ENCODE measurements around the gene GIPC1. TPM values are rescaled to one million over a fixed set of nuclear protein-coding genes. Genes with fewer than 3 reads are reported as not detected.

Gene GIPC1
- total RNA-seq, 1 donor from 2014 or later, result 191 TPM

DNA sequence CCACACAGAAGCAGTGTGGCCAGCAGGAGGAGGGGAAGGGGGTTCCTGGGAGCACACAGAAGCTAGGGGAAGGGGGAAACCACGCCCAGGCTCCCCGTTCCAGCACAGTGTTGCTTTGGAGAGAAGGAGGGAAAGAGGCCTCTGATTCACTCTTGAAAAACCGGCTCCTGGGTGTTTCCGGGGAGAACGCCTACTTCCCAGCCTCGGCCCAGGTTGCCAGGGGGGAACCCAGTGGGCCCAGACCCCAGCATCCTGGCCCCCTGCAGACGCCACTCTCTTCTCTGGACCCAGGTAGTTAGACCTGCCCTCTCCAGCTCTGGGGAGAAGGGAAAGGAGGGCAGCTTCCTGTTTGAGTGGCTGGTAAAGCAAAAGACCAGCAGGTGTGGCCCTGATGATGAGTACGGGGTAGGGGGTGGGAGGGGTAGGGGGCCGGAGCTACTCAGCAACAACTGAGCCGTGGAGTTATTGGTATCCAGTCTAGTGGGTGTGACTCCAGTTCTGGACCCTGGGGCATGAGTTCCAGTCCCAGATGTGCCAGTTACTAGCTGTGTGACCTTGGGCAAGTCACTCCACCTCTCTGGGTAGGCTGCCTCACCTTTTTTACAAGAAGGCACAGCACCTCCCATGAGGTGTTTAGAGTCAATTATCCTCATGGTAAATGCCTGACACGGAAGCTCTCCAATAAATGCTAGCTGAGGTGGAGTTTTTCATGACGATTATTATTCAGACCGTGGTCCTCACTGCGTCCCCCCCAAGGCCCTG, 836 bp downstream of the GIPC1 start:
- no peak for DNase-seq (ENCODE audit: extremely low read depth, low read depth, low spot score)

DNA sequence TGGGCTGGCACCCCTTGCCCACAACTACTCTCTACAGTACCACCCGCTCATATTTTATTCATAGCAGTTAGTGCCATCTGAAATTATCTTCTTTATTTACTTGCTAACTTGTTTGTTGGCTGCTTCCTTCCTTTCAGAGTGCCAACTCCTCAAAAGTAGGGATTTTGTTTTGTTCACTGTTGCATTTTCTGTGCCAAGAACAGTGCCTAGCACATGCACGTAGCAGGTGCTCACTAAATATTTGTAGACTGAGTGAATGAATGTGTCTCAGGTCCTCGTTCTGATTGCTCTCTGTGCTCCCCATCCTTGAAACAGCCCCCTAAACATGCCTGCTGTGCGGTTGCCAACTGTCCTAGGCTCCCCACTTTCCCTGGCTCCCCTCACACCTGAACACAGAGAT, 1.5 kb downstream of the GIPC1 start:
- DNase-seq (ENCODE audit: extremely low read depth, low read depth, low spot score), result no peak

DNA sequence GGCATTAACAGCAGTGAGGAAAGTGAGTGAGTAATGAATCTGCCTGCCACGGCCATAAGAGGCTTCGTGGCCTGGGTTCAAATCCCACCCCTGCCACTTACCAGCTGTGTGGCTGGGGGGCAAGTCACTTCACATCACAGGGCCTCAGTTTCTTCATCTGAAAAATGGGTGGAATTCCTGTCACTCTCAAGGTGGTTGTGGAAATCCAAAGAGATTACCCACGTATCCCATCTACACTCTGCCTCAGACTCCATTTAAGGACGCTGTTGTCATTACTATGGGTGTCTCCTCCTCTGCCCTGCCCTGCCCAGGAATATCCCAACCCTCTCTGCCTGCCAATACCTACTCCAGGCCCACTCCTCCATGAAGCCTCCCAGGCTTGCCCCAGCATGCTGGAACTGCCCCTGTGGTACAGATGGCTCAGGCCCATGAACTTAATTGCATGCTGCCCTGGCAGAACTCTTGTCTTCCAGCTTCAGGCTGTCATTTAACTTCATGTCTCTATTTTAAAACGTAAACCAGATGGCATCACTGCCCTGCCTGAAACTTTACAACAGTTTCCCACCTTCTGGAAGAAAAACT, 3.1 kb downstream of the GIPC1 start:
- no peak for DNase-seq (ENCODE audit: extremely low read depth, low read depth, low spot score)

DNA sequence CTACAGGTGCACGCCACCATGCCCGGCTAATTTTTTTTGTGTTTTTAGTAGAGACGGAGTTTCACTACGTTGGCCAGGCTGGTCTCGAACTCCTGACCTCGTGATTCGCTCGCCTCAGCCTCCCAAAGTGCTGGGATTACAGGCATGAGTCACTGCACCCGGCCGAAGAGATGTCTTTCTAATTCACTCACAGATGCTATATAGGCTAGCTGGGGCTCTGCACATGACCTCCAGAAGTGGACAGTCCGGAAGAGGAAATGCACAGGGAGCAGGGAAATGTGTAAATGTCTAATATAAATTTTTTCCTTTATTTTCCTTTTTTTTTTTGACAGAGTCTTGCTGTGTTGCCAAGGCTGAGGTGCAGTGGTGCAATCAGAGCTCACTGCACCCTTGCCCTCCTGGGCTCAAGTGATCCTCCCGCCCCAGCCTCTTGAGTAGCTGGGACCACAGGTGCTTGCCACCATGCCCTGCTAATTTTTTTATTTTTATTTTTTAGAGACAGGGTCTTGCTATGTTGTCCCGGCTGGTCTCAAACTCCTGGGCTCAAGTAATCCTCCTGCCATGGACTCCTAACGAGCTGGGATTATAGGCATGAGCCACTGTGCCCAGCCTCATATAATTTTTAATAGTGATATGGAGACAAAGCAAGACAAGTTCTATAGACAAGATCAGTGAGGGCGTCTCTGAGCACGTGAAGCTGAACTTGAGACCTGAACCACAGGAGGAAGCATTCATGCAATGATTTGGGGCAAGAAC, 8.4 kb downstream of the GIPC1 start:
- no peak for DNase-seq (ENCODE audit: extremely low read depth, low read depth, low spot score)

DNA sequence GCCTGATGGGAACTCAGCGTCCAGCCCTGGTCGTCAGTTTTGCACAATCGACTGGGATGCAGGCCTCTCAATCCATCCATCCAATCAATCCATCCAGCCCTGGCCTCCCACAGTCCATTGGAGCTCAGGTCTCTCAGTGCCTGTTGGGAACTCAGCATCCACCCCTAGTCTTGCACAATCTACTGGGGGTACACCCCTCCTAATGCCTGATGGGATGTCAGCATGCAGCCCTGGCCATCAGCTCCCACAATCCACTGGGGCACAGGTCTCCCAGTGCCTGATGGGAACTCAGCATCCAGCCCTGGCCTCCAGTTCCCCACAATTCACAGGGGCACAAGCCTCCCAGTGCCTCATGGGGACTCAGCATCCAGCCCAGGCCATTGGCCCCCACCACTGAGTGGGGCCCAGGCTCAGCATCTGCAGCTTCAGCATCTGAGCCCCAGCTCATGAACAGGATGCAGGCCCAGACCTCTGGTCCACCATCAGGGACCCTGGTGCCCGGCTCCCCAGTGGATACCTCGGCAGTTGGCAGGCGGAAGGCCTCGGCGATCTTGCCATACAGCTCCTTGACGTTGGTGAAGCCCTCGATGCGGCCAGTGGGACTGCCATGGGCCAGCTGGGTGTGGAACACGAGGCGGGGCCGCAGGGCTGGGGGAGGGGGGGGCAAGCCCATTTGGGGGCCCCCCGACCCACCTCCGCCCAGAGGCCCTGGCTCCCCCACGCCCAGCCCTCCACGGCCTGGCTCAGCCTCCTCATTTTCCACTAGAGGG, 13.6 kb downstream of the GIPC1 start:
- DNase-seq (ENCODE audit: extremely low read depth, low read depth, low spot score), result no peak

DNA sequence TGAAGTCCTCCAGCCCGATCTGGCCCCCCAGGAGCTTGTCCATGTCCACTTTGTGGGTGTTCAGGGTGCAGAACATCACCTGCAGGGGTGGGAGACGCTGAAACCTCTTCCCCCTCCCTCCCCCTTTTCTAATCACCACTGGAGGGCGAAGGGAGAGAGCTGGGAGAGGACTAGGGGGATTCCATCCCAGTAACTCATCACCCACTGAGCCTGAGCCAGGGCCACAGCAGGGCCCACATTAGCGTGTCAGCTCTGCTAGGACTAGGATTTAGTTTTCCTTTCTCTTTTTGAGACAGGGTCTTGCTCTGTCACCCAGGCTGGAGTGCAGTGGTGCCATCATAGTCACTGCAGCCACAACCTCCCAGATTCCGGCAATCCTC, 15.2 kb downstream of the GIPC1 start:
- no peak for DNase-seq (ENCODE audit: extremely low read depth, low read depth, low spot score)

DNA sequence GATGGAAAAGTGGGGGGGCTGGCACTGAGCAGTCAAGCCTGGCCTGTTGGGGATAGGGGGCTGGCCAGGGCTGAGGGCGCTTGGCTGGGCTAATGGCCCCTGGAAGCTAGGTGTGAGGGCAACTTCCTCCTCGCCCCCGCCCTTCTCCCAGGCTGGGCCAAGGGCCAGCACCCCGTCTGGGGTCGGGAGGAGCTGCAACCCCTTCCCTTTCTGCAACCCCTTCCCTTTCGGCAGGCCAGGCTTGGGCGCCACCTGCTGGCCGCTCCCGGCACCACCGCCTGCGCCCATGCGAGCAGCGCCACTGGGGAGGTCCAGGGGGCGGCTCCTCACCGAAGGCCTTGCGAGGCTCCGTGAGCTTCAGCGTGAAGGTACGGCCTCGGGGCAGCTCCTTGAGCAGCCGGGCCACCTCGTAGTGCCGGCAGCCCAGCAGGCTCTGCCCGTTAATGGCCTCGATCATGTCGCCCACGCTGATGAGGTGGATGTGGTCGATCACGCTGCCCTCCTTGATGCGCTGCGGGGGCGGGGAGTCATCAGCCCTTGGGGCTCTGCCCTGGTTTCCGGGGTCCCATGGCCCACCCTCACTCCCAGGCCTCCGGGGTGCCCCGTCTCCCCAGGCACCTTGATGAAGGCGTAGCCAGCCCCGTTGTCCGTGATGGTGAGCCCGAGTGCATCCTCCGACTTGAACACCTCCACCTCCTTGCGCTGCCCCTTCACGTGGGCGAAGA, 15.8 kb downstream of the GIPC1 start:
- no peak for DNase-seq (ENCODE audit: extremely low read depth, low read depth, low spot score)

DNA sequence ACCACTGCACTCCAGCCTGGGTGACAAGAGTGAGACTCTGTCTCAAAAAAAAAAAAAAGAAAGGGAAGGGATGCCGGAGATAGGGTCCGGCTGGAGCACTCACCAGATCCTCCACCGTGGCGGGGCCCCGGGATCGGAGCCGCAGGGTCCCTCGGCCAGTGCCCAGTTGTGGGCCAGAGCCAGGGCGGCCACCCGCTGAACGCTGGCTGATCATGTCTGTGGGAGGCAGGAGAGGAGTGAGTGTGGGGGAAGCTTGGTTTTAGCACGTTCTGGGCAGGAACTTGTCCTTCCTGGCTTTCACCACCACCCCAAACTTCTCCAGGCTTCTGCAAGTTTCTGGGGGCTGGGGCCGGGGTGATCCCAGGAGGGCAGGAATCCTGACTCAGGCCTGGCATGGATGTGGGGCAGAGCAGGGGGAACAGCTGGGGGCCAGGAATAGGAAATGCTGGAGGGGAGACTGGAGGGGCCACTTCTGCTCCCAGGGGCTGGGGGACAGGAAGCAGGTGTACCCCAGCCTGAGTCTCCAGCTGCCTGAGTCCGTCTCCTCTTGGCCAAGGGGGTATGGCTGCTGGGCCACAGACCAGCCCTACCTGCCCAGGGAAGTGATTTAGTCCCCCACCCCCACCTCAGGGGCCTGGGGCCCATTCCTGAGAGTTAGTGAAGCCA, 16.5 kb downstream of the GIPC1 start:
- no peak for DNase-seq (ENCODE audit: extremely low read depth, low read depth, low spot score)

DNA sequence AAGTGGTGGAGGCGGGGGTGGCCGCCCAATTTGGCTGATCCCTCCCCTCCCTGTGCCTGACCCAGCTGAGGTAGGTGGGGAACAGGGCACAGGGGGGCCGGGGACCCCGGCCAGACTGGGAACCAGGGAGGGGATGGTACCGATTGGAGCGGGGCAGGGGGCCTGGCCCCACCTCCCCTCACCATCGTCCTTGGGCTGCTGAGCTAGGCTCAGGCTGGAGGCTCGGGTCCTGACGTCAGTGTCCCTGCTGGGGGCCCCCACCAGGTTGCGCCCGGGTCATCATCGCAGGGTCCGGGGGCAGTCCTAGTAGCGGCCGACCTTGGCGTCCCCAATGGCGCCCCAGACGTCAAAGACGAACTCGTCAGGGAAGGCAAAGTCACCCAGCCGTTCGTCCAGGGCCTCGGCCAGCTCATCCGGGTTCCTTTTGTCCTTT, 17.8 kb downstream of the GIPC1 start:
- no peak for DNase-seq (ENCODE audit: extremely low read depth, low read depth, low spot score)

DNA sequence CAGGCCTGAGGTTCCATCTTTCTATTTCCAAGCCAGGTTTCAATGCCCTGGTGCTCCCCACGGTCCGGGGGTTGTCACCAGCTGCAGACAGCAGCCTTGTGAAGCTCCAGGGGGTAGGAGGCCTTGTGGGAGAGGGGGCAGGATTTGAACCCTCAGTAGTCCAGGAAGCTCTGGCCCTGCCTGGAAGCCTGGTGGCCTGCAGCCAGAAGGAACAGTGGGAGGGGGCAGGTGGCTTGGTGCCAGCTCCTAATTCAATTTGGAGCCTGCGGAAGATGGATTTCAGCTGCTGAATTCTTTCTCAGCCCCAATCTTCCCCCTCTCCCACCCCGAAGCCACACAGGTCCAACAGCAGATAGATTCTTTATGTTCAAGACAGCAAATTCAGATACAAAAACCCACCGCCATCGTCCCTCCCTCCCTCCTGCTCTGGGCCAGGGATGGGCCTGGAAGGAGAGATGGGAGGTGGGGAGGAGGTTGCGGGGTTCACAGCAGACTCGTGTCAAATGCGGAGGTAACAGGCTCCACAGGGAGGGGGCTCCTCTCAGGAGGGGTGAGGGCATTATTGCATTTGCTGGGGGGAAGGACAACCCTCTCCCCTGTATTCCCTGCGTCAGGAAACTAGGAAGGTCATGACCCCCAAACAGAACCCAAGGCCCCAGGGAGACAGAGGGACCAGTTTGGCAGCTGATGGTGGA, 18.4 kb downstream of the GIPC1 start:
- no peak for DNase-seq (ENCODE audit: extremely low read depth, low read depth, low spot score)

DNA sequence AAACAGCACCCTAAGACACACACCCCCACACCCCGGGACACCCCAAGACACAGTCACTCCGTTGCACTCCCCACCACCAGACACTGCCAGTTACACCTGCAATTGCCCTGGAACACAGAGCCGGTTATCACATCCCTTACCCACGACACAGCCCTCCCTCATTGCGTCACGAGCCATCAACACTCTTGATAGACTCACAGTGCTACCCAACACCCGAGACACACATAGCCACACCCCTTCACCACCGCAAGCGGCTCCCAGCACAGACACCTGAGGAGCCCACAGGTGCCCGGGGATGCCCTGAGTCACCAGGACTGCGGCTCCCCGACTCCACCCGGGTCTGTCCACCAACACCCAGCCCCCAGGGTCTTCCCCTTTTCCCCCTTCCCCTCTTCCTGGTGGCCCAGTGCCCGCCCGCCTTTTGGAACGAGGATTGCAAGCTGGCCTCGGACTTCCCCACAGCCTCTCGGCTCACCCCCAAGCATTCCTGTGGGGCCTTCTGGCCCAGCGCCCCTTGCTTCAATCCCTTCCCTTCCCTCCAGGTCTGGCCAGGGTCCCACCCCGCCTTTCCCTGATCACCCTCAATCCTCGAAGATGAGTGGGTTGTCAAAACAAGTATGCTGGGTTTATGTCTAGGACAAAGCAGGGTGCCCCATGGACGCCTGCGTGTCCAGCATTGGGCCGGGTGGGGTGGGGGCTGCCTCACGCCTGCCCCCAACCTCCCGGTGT, 19.1 kb downstream of the GIPC1 start:
- no peak for DNase-seq (ENCODE audit: extremely low read depth, low read depth, low spot score)

DNA sequence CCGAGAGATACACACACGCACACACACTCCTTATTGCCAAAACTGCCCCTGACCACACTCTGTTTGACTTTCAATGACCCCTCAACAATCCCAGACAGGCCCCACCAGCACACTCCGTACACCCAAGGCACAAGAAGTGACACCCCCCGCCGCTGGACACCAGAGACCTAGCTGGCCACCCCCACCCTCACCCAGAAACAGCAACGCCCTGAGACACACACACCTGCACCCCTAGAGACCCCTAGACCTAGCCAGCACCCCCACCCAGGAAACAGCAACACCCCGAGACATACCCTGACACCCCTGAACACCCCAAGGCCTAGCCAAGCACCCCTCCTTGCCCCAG, 19.6 kb downstream of the GIPC1 start:
- no peak for DNase-seq (ENCODE audit: extremely low read depth, low read depth, low spot score)

DNA sequence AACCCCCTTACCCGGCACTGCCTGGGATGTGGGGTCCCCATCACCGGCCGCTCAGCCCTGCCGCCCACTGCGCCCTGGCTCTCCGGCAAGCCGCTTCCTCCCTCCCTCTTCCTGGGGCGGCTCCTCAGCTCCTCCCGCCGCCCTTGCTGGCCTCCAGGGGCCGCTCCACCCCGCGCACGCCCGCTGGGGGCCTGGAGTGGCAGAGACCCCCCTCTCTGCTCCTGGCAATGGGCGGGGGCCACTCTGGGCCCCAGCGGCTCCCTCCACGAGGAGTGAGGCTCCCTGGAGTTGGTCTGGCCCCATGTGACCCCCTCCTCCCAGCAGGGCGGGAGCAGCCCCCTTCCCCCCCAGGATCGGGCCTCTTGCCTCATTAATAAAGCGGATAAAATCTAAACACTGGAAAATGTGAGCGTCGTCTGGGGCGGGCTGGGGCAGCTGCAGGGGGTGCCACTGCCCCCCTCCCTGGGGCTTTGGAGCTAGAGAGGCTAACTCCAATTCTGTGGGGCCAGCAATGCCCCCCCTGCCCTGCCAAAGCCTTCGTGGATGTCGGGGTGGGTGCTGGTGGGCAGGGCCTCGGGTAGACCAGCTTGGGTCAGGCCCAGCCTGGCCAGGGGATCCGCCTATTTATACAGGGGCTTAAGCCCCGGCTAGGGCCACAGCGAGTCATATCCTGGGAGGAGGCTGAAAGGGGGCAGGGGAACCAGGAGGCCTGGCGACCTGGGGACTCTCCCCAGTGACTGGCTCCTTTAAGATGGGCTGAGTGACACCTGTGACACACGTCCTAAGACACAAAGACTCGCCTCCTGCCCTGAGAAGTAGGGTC, 20.5 kb downstream of the GIPC1 start, which contains the start of gene PTGER1:
PTGER1 (minus strand) TSS at position 104 of the 823 bp plus-strand sequence. CDS start 1,034 bp downstream, outside the sequence.
- no peak for DNase-seq (ENCODE audit: extremely low read depth, low read depth, low spot score)

DNA sequence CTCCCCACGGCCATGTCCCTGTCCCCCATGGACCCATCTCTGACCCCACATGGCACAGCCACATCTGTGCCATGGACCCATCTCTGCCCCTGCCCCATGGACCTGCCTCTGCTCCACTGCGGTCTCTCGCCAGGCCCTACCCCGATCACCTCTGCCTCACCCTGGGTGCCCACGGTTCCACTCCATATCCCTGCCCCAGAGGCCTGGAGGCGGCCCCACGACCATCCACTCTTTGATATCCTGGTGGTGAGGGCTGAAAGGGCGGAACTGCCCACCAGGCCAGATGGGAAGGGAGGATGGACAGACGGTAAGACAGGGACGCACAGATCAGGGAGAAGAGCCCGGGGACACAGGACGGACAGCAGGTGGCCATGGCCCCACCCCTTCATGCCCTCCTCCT, 21.1 kb downstream of the GIPC1 start:
- no peak for DNase-seq (ENCODE audit: extremely low read depth, low read depth, low spot score)

DNA sequence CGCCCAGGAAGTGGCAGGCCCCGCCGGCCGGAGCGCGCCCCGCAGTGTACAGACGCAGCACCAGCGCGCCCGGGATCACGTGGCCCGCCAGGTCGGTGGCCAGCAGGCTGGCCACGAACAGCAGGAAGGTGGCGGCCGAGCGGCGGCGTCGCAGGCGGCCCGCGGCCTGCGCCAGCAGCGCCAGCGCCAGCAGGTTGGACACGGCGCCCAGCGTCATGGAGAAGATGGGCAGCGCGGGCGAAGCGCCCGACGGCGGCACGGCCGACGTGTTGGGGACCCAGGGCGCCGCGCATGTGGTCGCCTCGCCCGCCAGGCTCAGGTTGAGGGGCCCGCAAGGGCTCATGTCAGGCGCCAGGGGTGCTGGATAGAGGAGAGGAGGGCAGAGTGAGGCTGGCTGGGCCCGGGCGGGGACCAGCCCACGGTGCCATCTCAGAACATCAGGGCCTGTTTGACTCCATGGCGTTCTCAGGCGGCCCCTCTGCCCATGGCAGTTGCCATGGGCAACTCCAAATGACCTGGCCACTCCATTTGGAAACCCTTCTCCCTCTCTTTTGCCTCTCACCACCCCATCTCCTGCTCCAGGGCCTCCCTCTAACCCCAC, 21.8 kb downstream of the GIPC1 start:
- no peak for DNase-seq (ENCODE audit: extremely low read depth, low read depth, low spot score)

DNA sequence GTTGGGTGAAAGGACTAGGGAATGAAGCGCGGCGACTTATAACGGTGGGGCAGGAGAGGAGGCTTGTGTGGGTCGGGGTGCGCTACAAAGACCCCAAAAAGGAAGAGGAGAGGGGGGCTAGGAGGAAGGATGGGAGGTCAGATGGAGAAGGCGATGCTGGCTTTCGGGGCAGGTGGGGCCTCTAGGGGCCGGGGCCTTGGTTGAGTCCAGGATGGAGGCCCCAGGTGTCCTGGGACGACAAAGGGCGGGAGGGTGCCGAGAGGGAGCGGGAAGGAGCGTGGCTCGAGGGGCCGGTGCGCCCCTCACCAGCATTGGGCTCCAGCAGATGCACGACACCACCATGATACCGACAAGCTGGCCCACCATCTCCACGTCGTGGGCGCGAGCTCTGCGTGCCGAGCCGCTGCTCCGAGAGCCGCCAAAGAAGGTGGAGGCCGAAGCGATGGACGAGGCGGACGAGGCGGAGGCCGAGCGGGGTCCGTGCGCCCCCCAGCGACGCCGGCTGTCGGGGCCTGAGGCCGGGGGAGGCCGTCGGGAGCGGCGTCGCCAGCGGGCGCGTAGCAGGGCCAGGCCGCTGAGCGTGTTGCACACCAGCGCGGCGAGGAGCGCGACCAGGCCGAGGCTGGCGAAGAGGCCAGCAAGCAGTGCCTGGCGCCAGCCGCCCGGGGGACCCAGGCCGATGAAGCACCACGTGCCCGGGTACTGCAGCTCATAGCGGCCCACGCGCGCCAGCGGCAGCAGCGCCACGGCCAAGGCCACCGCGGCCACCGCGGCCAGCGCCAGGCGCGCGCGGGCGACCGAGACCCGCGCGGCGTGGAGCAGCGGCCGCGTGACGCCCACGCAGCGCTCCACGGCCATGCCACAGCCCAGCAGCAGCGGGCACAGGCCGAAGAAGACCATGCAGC, 22.6 kb downstream of the GIPC1 start:
- no peak for DNase-seq (ENCODE audit: extremely low read depth, low read depth, low spot score)
